Measurements from ENCODE around the gene DNAAF1. TPM values are rescaled to one million over a fixed set of nuclear protein-coding genes. Genes with fewer than 3 reads are reported as not detected.

DNAAF1 gene
- total RNA-seq, 1 donor from 2014 or later = not detected

GRCh38 chr16:84144209-84144858 lies 774 bp upstream of the DNAAF1 start:
- no peak for DNase-seq (ENCODE audit: low read depth)
- peak; percentile 42 for TF ChIP-seq CTCF (IDR thresholded peaks at IDR 0.05; ENCODE audit: insufficient read depth, low read length, poor library complexity, severe bottlenecking)
- H3K36me3 ChIP-seq (ENCODE audit: control insufficient read depth, insufficient read depth, low read length) = no peaks in the 10 kb centered on the region
- peaks cover 10% of the 10 kb centered on the region for H3K27me3 ChIP-seq (ENCODE audit: control insufficient read depth, insufficient read depth, low read length)
- H3K4me3 ChIP-seq (ENCODE audit: low read depth, low read length) = peak overlapping the region; percentile 90

- Histone ChIP-seq H3K36me3 (ENCODE audit: control insufficient read depth, insufficient read depth, low read length) (no peaks in the 10 kb centered on the region), H3K27me3 (ENCODE audit: control insufficient read depth, insufficient read depth, low read length) (peaks cover 10% of the 10 kb centered on the region), H3K4me3 (ENCODE audit: low read depth, low read length) (no peak overlapping the region)
- no peak for DNase-seq (ENCODE audit: low read depth)
- no peak for TF ChIP-seq CTCF (IDR thresholded peaks at IDR 0.05; ENCODE audit: insufficient read depth, low read length, poor library complexity, severe bottlenecking)
These were observed 5.8 kb downstream of the DNAAF1 start for GRCh38 chr16:84150926-84151325.

GRCh38 chr16:84153660-84154214 lies 8.6 kb downstream of the DNAAF1 start:
- H3K27me3 ChIP-seq (ENCODE audit: control insufficient read depth, insufficient read depth, low read length) = no peaks in the 10 kb centered on the region
- DNase-seq (ENCODE audit: low read depth) = no peak
- TF ChIP-seq CTCF (IDR thresholded peaks at IDR 0.05; ENCODE audit: insufficient read depth, low read length, poor library complexity, severe bottlenecking) = no peak
- H3K36me3 ChIP-seq (ENCODE audit: control insufficient read depth, insufficient read depth, low read length) = no peaks in the 10 kb centered on the region
- H3K4me3 ChIP-seq (ENCODE audit: low read depth, low read length) = no peak overlapping the region

- Histone ChIP-seq H3K36me3 (ENCODE audit: control insufficient read depth, insufficient read depth, low read length) (no peaks in the 10 kb centered on the region), H3K4me3 (ENCODE audit: low read depth, low read length) (no peak overlapping the region), H3K27me3 (ENCODE audit: control insufficient read depth, insufficient read depth, low read length) (no peaks in the 10 kb centered on the region)
- no peak for TF ChIP-seq CTCF (IDR thresholded peaks at IDR 0.05; ENCODE audit: insufficient read depth, low read length, poor library complexity, severe bottlenecking)
- DNase-seq (ENCODE audit: low read depth) = no peak
These were observed 10.1 kb downstream of the DNAAF1 start for GRCh38 chr16:84155226-84155625.

- Histone ChIP-seq H3K4me3 (ENCODE audit: low read depth, low read length) (no peak overlapping the region), H3K36me3 (ENCODE audit: control insufficient read depth, insufficient read depth, low read length) (no peaks in the 10 kb centered on the region), H3K27me3 (ENCODE audit: control insufficient read depth, insufficient read depth, low read length) (no peaks in the 10 kb centered on the region)
- TF ChIP-seq CTCF (IDR thresholded peaks at IDR 0.05; ENCODE audit: insufficient read depth, low read length, poor library complexity, severe bottlenecking) = no peak
- no peak for DNase-seq (ENCODE audit: low read depth)
These were observed 10.7 kb downstream of the DNAAF1 start for GRCh38 chr16:84155771-84156170.

GRCh38 chr16:84156342-84156784 lies 11.3 kb downstream of the DNAAF1 start:
- DNase-seq (ENCODE audit: low read depth) = peak; percentile 45
- TF ChIP-seq CTCF (IDR thresholded peaks at IDR 0.05; ENCODE audit: insufficient read depth, low read length, poor library complexity, severe bottlenecking) = peak; percentile 31
- no peaks in the 10 kb centered on the region for H3K36me3 ChIP-seq (ENCODE audit: control insufficient read depth, insufficient read depth, low read length)
- no peak overlapping the region for H3K4me3 ChIP-seq (ENCODE audit: low read depth, low read length)
- H3K27me3 ChIP-seq (ENCODE audit: control insufficient read depth, insufficient read depth, low read length) = no peaks in the 10 kb centered on the region
